HG03097 (cell line): ENCODE results near the gene LTBP1.

ENCODE experiments used
- ATAC-seq: cut with Tn5 transposase; IDR thresholded peaks from one replicate; pipeline ENCODE4 v1.9.1; 2021; ENCODE audit not compliant: unreplicated experiment, low FRiP score

Gene LTBP1

GRCh38 chr2:33069894-33070651 is 123.3 kb downstream of the LTBP1 start:
- ATAC-seq: no peak

DNA sequence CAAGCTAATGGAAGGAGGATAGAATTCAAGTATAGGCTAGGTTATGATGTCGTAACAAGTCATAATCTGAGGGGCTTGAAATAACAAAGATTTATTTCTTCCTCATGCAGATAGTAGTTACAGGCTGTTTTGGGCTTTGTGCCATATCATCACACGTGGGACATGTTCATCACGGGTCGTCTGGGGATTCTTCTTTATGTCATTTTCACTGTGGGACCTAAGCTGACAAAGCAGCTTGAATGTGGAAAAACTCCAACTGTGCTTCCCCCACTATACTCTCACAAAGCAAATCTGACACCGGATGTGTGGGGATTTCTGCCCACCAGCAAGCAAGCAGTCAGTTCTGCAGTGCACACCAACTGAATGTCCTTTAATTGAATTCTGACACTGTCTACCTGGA is 124.8 kb downstream of the LTBP1 start:
- ATAC-seq: no peak

DNA sequence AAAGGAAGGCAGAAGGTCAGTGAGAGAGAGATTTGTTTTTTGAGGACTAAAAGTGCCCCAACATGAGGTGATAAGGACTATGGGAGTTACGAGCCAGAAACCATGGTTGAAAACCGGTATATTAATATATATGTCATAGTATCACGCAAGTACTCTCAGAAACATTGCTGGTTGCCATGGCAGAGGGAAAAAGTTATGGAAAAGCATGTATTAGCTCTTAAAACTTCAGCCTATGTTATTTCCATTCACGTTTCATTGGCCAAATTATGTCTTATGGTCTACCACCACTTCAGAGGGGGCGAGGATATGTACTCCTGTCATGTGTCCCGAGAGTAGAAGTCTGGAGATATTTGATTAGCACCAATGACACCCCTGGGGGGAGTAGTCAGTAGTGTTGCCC is 125.9 kb downstream of the LTBP1 start:
- no peak for ATAC-seq

DNA sequence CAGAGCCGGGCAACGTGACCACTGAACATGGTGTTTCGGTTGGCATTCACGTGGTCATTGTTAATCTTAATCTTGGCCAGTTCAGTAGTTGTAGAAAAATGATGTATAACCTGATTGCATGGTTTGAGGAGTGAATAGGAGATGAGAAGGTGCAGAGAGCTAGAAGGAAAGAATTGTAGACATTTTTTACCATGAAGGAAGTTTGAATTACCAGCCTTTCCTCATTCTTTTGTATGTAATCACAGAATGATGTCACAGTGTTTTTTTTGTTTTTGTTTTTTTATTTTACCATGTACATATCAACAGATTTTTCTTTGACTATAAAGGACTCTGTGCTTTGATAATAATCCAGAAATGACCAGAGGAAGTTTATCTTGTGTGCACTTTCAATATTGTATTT is 126.3 kb downstream of the LTBP1 start:
- ATAC-seq: no peak

DNA sequence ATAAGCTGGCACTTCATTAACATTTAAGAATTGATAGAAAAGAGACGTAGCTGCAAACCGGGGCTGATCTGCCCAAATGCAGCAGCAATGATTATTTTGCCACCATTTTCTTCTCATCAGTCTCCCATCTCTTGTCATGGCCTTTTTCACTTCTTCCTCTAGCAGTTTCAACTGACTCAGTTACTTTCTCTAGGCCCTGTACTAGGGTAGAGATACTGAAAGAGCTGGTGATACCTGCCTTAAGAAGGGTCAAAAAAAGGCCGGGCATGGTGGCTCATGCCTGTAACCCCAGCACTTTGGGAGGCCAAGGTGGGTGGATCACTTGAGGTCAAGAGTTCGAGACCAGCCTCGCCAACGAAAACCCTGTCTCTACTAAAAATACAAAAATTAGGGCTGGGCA is 127.4 kb downstream of the LTBP1 start:
- no peak for ATAC-seq

GRCh38 chr2:33077311-33077710 is 130.6 kb downstream of the LTBP1 start:
- ATAC-seq: no peak

- ATAC-seq: no peak
Measured at GRCh38 chr2:33077844-33078243, 131.1 kb downstream of the LTBP1 start.

GRCh38 chr2:33081691-33082090 is 134.9 kb downstream of the LTBP1 start:
- no peak for ATAC-seq

DNA sequence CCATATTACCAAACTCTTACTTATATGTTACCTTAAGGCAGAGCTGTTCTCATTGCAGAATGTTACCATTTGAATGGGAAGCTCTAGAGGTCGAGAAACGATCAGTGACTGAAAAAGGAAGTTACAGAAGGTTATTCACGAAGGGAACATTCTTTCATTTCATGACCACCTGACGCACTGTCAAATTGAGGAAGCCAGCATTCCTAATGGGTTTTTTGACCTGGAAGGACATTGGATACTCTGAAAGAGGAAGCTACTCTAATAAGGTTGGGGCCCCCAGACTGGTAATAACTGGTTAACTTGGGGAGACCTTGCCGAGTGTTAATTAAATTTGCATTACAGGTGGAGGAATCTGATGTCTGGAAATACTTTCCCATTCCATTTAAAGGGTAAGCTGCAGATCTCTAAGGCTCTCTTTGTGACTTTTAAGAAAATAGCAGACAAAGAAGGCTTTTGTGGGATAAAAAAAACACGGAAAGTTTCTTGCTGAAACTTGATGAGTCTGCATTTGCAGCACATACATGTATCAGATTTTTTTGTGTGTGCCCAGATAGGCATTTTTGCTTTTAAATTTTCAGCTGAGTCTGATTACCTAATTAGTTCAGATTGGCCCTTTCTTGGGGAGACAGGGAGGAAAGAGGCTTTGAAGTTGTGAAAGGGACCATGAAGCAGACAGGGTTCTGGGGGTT is 137.1 kb downstream of the LTBP1 start:
- ATAC-seq: no peak

DNA sequence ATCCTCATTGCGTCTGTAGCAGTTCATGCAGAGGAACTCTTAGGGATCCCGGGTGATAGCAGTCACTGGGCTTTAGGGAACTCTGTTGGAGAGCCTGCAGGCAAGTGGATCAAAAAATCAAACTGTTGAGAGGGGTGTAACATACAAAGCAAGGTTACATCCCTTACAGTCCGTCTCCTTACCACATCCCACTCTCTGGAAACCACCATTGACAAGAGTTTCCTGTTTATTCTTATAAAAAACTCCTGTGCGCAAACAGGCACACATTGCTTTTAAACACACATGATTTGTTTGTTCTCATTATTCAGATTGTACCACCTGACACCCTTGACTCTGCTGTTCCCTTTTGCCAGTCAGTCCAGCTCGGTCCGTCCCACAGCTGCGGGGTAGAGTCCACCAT is 137.7 kb downstream of the LTBP1 start:
- no peak for ATAC-seq

- ATAC-seq: no peak
Measured at GRCh38 chr2:33085646-33086045, 138.9 kb downstream of the LTBP1 start.

DNA sequence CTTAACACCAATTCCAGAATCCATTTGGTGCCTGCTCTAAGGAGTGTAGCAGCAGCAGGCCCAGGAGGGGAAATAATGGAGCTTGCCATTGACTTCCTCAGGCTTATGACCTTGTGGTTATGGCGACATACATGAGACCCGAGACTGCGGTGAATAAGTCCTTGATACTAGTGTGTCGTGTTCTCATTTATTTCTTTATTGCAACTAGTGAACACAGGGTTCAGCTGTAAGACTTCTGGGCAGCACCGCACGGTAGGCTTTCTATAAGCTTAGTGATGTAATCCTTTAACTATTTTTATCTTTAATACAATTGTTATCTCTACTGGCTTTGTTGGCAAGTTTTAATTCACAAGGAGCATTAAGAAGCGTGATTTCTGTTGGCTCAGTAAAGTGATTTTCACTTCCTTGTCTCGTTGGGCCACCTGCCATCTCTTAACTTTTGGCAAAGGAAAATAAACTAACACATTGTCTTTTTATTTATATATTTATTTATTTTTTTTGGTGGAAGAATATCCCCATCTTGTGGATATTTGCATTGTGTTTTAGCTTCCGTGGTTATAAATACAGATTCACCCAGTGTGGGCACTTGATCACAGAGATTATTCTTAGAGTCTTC is 139.8 kb downstream of the LTBP1 start:
- no peak for ATAC-seq

DNA sequence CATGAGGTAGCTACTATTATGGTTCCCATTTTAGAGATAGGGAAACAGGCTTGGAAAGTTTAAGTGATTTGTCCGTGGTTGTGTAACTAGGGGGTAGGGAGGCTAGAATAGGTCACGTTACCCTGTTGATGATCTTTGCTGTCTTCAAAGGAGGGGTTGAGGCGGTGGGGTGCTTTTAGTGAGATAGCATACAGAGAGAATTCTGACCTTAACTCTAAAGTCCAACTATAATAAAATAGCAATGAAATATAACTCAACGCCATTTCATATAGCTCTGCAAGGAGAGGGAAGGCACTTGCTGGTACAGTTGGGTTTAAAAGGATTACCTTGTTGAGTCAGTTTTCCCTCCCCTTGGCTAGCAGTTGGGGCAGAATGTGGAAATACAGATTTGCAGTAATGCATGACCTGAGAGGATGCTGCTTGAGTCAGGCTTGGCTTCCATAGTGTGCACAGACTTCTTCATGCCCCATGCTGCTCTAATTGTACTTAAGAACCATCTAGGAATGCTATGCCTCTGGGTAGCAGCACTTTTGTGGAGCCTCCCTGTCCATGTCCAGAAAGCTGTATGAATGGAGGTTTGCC is 143.9 kb downstream of the LTBP1 start:
- ATAC-seq: no peak

- no peak for ATAC-seq
Measured at GRCh38 chr2:33091541-33092123, 144.9 kb downstream of the LTBP1 start.

GRCh38 chr2:33093283-33093993 is 146.7 kb downstream of the LTBP1 start:
- no peak for ATAC-seq

GRCh38 chr2:33094303-33094702 is 147.6 kb downstream of the LTBP1 start:
- ATAC-seq: no peak

- ATAC-seq: no peak
Measured at GRCh38 chr2:33099989-33100388, 153.2 kb downstream of the LTBP1 start.

DNA sequence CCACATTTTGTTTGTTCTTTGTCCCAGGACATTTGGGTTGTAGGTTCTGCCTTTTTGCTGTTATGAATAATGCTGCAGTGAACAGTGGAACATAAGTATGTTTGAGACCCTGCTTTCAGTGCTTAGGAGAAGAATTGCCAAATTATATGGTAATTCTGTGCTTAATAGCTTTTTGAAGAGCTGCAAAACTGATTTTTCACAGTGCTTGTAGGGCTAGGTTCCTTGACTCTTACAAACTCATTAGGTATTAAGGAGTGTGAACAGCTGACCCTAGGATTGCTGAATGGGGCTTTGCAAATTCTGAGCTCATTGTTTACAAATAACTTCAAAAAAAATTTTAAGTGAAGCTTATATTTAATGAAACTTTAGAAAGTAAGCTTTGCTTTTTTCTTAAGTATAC is 154.2 kb downstream of the LTBP1 start:
- ATAC-seq: no peak

- ATAC-seq: no peak
Measured at GRCh38 chr2:33104052-33104623, 157.4 kb downstream of the LTBP1 start.

DNA sequence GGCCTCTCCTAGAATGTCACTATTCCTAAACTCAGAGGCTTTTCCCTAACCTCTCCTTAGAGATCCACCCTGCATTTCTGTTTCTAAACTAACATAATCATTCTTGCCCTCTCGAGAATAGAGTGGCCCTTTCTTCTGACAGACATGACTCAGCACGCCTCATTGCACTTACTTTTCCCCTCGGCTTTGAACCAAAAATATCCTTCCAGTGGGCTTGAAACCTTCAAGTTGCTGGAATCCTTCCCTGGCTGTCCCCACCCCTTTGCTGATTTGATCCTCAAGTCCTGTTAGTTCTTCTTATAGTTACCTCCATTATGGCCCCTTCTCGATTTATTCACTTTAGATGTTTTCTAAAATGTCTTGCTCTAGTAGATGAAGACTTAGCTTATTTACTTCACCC is 158.0 kb downstream of the LTBP1 start:
- ATAC-seq: no peak
